SKM-1 treated with dmso at 0.1 percent for 144 hours (cell line): ENCODE data around the gene ULBP3.
A peak's percentile ranks its signal among the peaks of the same experiment; 100 is the strongest.
"Not testable (repeated sequence)": the region's sequence is repeated elsewhere in the genome, so short reads cannot be mapped to it uniquely, and the experiment has no call there.

Experiments used
- DNase-seq: peaks from one replicate; lab custom pipeline; 2025; ENCODE audit not compliant: unreplicated experiment; lab: John Stamatoyannopoulos, UW

ULBP3 gene

GRCh38 chr6:150043501-150044412, 25.2 kb downstream of the ULBP3 start:
- no peak for DNase-seq

- DNase-seq: no peak
Measured at GRCh38 chr6:150043096-150043495, 25.8 kb downstream of the ULBP3 start.

DNA sequence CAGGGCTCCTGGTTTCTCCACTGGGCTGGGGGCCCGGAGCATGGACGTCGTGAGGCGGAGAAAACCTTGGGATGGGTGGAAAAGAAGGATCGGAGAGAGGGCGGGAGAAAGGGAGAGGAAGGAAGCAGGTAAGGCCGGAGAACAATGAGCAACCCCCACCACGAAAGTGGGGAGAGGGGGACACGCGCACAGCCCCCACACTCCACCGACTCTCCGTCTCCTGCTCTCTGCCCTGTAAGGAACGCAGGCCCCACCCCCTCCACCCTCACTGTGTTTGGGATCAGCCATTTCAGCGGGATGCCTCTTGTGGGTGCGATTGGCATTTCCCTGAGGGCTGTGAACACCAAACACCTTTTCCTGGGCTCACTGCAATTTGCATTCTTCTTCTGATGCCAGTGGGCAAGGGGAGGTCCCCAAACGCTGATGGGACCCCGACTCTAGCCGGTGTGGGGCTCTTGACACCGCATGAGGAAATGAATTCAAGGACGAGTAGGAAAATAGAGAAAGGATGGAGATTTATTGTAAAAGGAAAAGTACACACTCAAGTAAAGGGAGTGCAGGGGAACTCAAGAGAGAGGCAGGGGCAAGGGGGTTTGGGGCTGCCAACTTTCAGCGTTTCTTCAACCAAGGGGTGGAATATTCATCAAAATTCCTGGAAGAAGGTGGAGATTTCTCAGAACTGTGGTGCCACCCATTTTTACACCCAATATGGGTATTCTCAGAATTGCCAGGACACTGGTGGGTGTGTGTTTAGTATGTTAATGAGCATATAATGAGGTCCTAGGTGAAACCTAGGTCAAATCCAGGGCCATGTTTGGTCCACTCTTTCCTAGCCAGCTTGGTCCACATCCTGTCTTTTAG, 30.5 kb downstream of the ULBP3 start:
- DNase-seq: no peak

GRCh38 chr6:150037526-150038201, 31.3 kb downstream of the ULBP3 start:
- DNase-seq: no peak

- no peak for DNase-seq
Measured at GRCh38 chr6:150036081-150036480, 32.8 kb downstream of the ULBP3 start.

DNA sequence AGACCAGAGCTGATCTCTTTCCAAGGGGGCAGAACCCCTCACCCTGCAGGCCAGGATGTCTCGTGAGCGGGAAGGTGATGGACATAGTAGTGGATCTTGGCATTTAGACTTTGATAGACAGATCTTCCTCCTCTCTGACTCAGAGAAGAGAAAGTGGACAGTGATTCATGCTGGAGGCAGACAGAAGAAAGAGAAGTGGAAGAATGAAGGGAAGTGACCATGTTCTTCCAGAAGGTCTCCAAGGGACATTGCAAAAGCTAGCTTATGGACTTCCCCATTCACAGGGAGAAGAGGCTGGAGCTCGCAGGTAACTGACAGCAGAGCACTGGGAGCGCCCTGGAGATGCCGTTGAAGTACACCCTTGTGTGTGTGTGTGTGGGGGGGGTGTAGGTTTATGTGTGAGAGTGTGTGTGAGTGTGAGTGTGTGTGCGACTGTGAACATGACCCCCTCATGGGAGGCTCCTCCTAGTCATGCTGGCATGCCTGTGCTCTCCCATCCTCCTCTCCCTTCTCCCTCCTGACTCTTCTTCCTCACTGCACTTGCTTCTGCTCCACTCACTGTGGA, 35.6 kb downstream of the ULBP3 start:
- peak; percentile 1 for DNase-seq

- no peak for DNase-seq
Measured at GRCh38 chr6:150032598-150032997, 36.3 kb downstream of the ULBP3 start.

DNA sequence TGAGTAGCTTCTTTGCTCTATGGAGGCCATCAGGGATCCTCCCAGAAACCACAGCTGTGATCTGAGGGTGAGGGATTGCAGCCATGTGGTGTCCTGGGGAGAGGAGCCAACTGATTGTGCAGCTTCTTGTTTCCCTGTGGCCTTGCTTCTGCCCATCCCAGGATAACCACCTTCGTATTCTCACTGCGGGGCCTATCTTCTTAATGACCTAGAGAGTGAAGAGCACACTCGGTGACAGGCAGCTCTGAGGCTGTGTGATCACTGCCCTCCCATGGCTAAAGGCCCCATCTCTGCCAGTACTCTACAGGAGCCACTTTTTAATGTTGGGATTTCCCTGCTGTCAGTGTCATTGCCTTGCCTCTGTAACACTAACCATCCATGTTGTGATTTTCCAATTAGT, 38.3 kb downstream of the ULBP3 start:
- DNase-seq: no peak

DNA sequence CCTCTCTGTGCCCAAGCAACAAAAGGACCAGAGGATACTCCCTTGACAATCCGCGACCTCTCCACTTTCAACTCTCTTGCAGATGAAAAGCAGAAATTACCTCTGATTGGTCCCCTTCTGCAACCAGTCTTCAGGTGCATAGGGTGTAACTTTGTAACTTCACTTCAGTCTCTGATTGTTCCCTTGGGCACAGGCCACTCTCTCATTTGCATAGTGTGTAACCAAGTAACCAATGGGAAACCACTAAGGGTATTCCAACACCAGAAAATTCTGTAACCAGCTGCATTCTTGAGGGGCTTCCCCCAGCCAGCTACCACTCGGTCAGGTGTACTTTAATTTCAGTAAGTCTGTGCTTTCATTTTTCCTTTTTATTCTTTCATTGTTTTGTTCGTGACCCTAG, 39.2 kb downstream of the ULBP3 start:
- no peak for DNase-seq

- DNase-seq: no peak
Measured at GRCh38 chr6:150029276-150029675, 39.6 kb downstream of the ULBP3 start.

- DNase-seq: no peak
Measured at GRCh38 chr6:150028799-150029198, 40.1 kb downstream of the ULBP3 start.

GRCh38 chr6:150027806-150028565, 40.9 kb downstream of the ULBP3 start:
- no peak for DNase-seq

DNA sequence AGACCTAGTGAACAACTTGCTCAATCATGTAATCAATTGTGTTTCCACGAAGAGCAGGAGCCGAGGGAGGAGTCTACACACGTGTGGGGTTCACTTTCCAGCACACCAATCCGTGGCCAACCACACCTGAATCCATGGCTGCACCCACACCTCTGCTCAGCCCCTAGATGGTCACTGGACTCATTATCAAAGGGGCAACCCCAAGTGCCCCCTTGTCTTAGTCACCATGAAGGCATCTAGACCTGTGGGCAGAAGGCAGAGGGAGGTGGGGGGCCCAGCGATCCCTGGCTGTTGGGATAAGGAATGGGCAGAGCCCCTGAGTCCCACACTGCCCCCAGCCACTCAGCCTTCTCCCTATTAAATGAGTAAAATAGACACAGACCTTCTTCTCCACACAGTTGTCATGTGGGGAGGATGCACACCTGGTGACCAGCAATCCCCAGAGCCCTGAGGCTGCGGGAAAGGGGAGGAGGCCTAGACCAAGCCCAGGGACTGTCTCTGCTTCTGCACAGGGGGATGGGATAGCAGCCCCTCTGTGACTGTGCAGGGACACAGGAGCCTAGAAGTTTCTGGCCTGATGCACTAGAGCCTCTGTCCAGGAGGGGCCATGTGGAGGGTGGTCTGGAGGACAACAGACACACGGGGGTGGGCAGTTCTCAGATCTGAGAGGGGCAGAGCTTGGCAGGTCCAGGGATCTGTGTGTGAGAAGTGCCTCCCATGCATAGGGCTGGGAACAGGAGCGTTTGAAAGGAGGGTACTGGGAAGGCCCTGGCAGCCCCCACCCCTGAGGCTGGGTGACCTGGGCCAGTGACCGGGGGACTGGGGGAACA, 41.7 kb downstream of the ULBP3 start:
- no peak for DNase-seq

GRCh38 chr6:150025201-150025917, 43.6 kb downstream of the ULBP3 start, which contains the start of gene RAET1L:
Gene RAET1L (minus strand): TSS chr6:150025532. CDS start chr6:150025471, 61 bp downstream.
- no peak for DNase-seq

DNA sequence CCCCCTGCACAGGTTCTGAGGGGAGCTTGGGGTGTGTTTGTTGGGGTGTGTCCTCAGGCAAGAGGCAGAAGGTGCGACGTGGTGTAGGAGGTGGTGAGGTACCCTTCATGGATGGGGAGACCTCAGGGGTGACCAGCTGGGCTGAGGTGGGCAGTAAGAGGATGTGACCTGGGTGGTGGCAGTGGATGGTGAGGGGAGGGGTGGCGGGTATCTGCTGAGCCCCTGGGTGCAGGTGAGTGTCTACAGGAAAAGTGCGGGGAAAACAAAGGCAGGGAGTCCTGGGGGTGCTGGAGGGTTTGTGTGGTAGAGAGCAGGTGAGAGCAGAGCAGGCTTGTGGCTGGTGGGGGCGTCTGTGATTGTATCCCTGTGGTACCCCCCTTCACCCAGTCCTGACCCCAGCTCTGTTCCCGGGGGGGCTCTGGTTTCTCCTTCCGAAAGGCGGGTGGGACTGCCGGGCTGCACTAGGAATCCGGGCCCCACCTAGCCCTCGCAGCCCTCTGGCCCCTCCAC, 44.2 kb downstream of the ULBP3 start:
- no peak for DNase-seq

DNA sequence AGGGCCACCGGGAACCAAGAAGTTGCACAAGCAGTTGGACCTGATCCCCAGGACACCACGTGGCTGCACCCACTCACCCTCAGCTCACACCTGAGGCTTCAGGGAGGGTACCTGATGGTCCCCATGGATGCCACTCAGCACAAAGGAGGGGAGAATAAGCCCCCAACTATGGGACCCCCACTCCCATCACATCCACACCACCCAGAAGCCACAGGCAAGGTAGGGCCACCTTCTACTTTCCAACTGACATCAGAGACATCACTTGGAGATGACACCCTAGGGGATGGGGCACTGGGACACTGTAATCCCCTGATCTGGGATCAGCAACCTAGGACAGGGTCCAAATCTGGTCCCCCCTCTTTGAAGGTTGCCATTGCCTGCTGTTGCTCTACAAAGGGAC, 44.9 kb downstream of the ULBP3 start:
- not testable (repeated sequence) for DNase-seq

- DNase-seq: not testable (repeated sequence)
Measured at GRCh38 chr6:150021870-150022269, 47.1 kb downstream of the ULBP3 start.

GRCh38 chr6:150018846-150019580, 49.9 kb downstream of the ULBP3 start:
- DNase-seq: no peak
